Gastroesophageal sphincter (tissue), 4 donors: Measurements from ENCODE around the gene SLC17A8. TPM values are rescaled to one million over a fixed set of nuclear protein-coding genes. Genes with fewer than 3 reads are reported as not detected.
"Not testable (repeated sequence)": the region's sequence is repeated elsewhere in the genome, so short reads cannot be mapped to it uniquely, and the experiment has no call there.

Experiments
- ATAC-seq: fragments of 150-250 bp; one replicate; pipeline ENCODE4 v1.9.1; 2016; ENCODE audit warnings: mild to moderate bottlenecking, moderate library complexity
- H3K27ac ChIP-seq, 4 donors: fragments of 200-600 bp; sonication (generic) in 3 of 4; 1 replicate in 3 of 4; 2 replicates in 1 of 4; pipeline ENCODE4 v1.5.1; 2016 to 2019
- H3K27me3 ChIP-seq: fragments of 200-600 bp; sonication (generic); one replicate; pipeline ENCODE4 v1.5.1; 2019
- H3K36me3 ChIP-seq, 2 donors: fragments of 200-600 bp; sonication (generic); one replicate each; pipeline ENCODE4 v1.5.1; 2019; ENCODE audit warnings: control low read depth in 1 of 2
- H3K4me1 ChIP-seq, 3 donors: fragments of 200-600 bp; sonication (generic); 1 replicate in 2 of 3; 2 replicates in 1 of 3; pipeline ENCODE4 v1.5.1; 2016 to 2019; ENCODE audit warnings: control low read depth in 2 of 3
- H3K4me3 ChIP-seq, 2 donors: fragments of 200-600 bp; sonication (generic); one replicate each; pipeline ENCODE4 v1.5.1; 2019; ENCODE audit warnings: mild to moderate bottlenecking in 1 of 2, moderate library complexity in 1 of 2
- H3K9me3 ChIP-seq, 3 donors: fragments of 200-600 bp; sonication (generic); one replicate each; pipeline ENCODE4 v1.5.1; 2017 to 2019; ENCODE audit warnings: control low read depth in 2 of 3
- EP300 ChIP-seq: sonication (generic); formaldehyde crosslinking; IDR thresholded peaks from one replicate; pipeline ENCODE4 v1.6.1; 2017; ENCODE audit warnings: antibody characterized with exemption, mild to moderate bottlenecking
- POLR2A ChIP-seq, 2 donors: fragments of 450-650 bp; IDR thresholded peaks; one replicate each; pipeline ENCODE4 v1.6.1; 2017; ENCODE audit warnings: antibody characterized with exemption in 2 of 2, mild to moderate bottlenecking in 2 of 2, moderate library complexity in 1 of 2
- POLR2AphosphoS5 ChIP-seq: sonication (generic); formaldehyde crosslinking; IDR thresholded peaks from one replicate; pipeline ENCODE4 v1.6.1; 2017; ENCODE audit warnings: antibody characterized with exemption
- WGBS, 2 donors: methylation state at CpG; one replicate each; pipeline ENCODE4 v1.1.5; 2018; ENCODE audit warnings: low coverage in 1 of 2; 5-methylcytosine and 5-hydroxymethylcytosine counted together
- total RNA-seq, 4 donors: library from RNA; depleted of rRNA; stranded (reverse); fragments of >200 nt; gene quantifications; one replicate each; pipeline ENCODE4 v1.1.0, GENCODE V29; 2016
- TF ChIP-seq, protein P1 (sequence below), 4 experiments: fragments of 200-600 bp in 2 of 4; fragments of 450-650 bp in 2 of 4; sonication (generic) in 1 of 4; IDR thresholded peaks; one replicate each; pipeline ENCODE4 v1.5.1; 2017 to 2019; ENCODE audit warnings: antibody characterized with exemption in 4 of 4, mild to moderate bottlenecking in 2 of 4, moderate library complexity in 2 of 4

SLC17A8 gene
- total RNA-seq, 4 donors from 2014 or later = not detected

DNA sequence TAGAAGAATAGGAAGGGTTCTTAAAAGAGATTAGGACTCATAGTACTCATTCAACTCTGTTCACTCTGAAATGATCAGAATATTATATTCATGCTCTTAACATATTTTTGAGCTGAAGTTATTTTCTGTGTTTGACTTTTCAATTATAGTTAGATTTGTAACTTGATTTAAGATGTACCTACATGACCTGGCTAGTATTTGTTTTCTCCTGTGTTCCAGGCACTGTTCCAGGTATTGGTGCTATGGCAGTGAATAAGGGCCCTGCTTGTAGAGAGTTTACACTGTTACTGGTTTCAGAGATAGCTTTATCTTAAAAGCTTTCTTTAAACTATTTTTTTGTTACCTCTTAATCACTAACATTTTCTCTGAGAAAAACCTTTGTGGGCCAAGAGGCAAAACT lies 19.1 kb upstream of the SLC17A8 start:
- Histone ChIP-seq H3K27me3 (no peaks in the 10 kb centered on the region), H3K27ac (no peak overlapping the region), H3K9me3 (no peaks in the 10 kb centered on the region), H3K4me1 (no peaks in the 10 kb centered on the region), H3K36me3 (peaks cover 5 to 84% of the 10 kb centered on the region in 2 donors), H3K4me3 (no peak overlapping the region)
- ATAC-seq = no peak
- TF ChIP-seq POLR2A (IDR thresholded peaks at IDR 0.05) = no peak
- TF ChIP-seq EP300 = no peak
- TF ChIP-seq, protein P1, sequence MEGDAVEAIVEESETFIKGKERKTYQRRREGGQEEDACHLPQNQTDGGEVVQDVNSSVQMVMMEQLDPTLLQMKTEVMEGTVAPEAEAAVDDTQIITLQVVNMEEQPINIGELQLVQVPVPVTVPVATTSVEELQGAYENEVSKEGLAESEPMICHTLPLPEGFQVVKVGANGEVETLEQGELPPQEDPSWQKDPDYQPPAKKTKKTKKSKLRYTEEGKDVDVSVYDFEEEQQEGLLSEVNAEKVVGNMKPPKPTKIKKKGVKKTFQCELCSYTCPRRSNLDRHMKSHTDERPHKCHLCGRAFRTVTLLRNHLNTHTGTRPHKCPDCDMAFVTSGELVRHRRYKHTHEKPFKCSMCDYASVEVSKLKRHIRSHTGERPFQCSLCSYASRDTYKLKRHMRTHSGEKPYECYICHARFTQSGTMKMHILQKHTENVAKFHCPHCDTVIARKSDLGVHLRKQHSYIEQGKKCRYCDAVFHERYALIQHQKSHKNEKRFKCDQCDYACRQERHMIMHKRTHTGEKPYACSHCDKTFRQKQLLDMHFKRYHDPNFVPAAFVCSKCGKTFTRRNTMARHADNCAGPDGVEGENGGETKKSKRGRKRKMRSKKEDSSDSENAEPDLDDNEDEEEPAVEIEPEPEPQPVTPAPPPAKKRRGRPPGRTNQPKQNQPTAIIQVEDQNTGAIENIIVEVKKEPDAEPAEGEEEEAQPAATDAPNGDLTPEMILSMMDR (IDR thresholded peaks at IDR 0.05) = no peak
- TF ChIP-seq POLR2AphosphoS5 = no peak

DNA sequence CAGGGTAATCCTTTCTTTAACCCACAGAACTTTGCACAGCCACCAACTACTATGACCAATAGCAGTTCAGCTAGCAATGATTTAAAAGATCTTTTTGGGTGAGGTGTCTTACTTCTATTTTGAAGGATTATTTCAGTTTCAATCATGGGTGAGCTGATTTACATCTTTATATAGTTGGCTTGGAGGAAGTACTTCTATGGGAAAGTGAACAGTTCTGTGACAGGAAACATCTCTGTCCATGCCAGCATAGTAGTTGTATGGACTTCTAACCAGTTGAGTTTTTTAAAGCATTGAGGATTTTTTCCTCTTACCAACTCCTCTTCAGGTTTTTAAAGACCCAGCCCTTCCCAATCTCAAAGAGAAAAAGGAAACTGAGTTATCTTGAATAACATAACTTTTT lies 17.8 kb upstream of the SLC17A8 start:
- Histone ChIP-seq H3K27ac (no peak overlapping the region), H3K4me1 (no peaks in the 10 kb centered on the region), H3K36me3 (peaks cover 5 to 76% of the 10 kb centered on the region in 2 donors), H3K27me3 (no peaks in the 10 kb centered on the region), H3K9me3 (no peaks in the 10 kb centered on the region), H3K4me3 (no peak overlapping the region)
- ATAC-seq = no peak
- TF ChIP-seq, protein P1 (IDR thresholded peaks at IDR 0.05) = no peak
- no peak for TF ChIP-seq POLR2AphosphoS5
- TF ChIP-seq EP300 = no peak
- TF ChIP-seq POLR2A (IDR thresholded peaks at IDR 0.05) = no peak

DNA sequence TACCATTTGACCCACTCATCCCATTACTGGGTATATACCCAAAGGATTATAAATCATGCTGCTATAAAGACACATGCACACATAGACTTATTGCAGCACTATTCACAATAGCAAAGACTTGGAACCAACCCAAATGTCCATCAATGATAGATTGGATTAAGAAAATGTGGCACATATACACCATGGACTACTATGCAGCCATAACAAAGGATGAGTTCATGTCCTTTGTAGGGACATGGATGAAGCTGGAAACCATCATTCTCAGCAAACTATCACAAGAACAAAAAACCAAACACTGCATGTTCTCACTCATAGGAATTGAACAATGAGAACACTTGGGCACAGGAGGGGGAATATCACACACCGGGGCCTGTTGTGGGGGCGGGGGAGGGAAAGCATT lies 14.0 kb upstream of the SLC17A8 start:
- H3K27ac ChIP-seq, H3K27me3 ChIP-seq, ATAC-seq, H3K4me1 ChIP-seq, H3K4me3 ChIP-seq, H3K9me3 ChIP-seq: not testable (repeated sequence)
- WGBS, 2 donors = 100% methylated on average over 2 of the region's 2 CpGs; no CpG with 5 or more reads in 1 of the 2 donors
- peaks cover 5 to 38% of the 10 kb centered on the region in 2 donors for H3K36me3 ChIP-seq

GRCh38 chr12:100344351-100344750 lies 12.5 kb upstream of the SLC17A8 start:
- H3K27ac ChIP-seq, ATAC-seq, H3K4me1 ChIP-seq, H3K9me3 ChIP-seq, H3K27me3 ChIP-seq, H3K4me3 ChIP-seq: not testable (repeated sequence)
- WGBS, 2 donors = 62 to 89% methylated on average over 2 to 17 of the region's 18 CpGs
- H3K36me3 ChIP-seq = peaks cover 2 to 24% of the 10 kb centered on the region in 2 donors

GRCh38 chr12:100345020-100345767 lies 11.7 kb upstream of the SLC17A8 start:
- TF ChIP-seq, protein P1 (IDR thresholded peaks at IDR 0.05) = no peak
- TF ChIP-seq POLR2A (IDR thresholded peaks at IDR 0.05) (no peak), EP300 (no peak), POLR2AphosphoS5 (no peak)
- no peaks in the 10 kb centered on the region for H3K27me3 ChIP-seq
- ATAC-seq = no peak
- no peaks in the 10 kb centered on the region for H3K4me1 ChIP-seq
- H3K4me3 ChIP-seq = no peak overlapping the region
- no peak overlapping the region for H3K27ac ChIP-seq
- peaks cover 0 to 15% of the 10 kb centered on the region in 2 donors for H3K36me3 ChIP-seq
- no peaks in the 10 kb centered on the region for H3K9me3 ChIP-seq
- whole genome bisulfite sequencing, 2 donors = 0% methylated on average over 1 of the region's 1 CpG; no CpG with 5 or more reads in 1 of the 2 donors

DNA sequence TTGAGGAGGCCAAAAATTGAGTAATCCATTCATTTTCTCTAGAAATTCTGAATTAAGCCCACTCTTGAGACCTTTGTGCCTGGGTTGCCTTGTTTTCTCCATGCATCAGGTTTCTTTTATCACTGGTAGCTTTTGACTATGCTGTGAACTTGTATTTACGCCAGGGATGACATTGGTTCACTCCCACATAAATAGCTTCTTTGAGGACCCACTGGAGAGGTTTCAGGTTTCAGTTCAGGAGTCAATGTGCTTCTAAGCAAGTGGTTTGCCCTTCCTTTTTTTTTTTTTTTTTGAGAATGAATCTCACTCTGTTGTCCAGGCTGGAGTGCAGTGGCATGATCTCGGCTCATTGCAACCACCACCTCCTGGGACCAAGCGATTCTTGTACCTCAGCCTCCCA lies 10.2 kb upstream of the SLC17A8 start:
- no peaks in the 10 kb centered on the region for H3K4me1 ChIP-seq
- WGBS, 2 donors = 86 to 94% methylated on average over 1 to 2 of the region's 3 CpGs
- H3K9me3 ChIP-seq = no peaks in the 10 kb centered on the region
- peaks cover 0 to 10% of the 10 kb centered on the region in 2 donors for H3K36me3 ChIP-seq
- no peak overlapping the region for H3K27ac ChIP-seq
- H3K4me3 ChIP-seq = no peak overlapping the region
- ATAC-seq = no peak
- no peaks in the 10 kb centered on the region for H3K27me3 ChIP-seq
- TF ChIP-seq, protein P1 (IDR thresholded peaks at IDR 0.05) = no peak
- TF ChIP-seq POLR2AphosphoS5 = no peak
- no peak for TF ChIP-seq POLR2A (IDR thresholded peaks at IDR 0.05)
- TF ChIP-seq EP300 = no peak
